Activated CD4-positive, alpha-beta T cell treated with anti-CD3 and anti-CD28 coated beads, Interleukin-2, amount 10 ng/mL, durations not matched to agents 7 days and 5 days (primary cell): ENCODE data around the gene AMZ2. TPM values are rescaled to one million over a fixed set of nuclear protein-coding genes. Genes with fewer than 3 reads are reported as not detected.
"Not testable (repeated sequence)": the region's sequence is repeated elsewhere in the genome, so short reads cannot be mapped to it uniquely, and the experiment has no call there.

Experiments used
- CTCF ChIA-PET: fragments of 350-600 bp; sonication (Branson Sonifier 250); formaldehyde crosslinking; loops from one replicate; lab custom pipeline; 2021; ENCODE audit warnings: antibody characterized with exemption; lab: Charles Lee
- POLR2A ChIA-PET: fragments of 350-600 bp; sonication (Branson Sonifier 250); formaldehyde crosslinking; loops from one replicate; lab custom pipeline; 2021; ENCODE audit warnings: antibody characterized with exemption; lab: Charles Lee
- DNase-seq: peaks from one replicate; pipeline ENCODE4 v3.0.0-alpha.2; 2020
- H3K27ac Mint-ChIP-seq: one replicate; pipeline ENCODE4 v1.8.0; 2021; ENCODE audit warnings: mild to moderate bottlenecking, moderate library complexity, mixed read lengths
- H3K27me3 Mint-ChIP-seq: one replicate; pipeline ENCODE4 v1.8.0; 2021; ENCODE audit warnings: mixed read lengths
- H3K36me3 Mint-ChIP-seq: one replicate; pipeline ENCODE4 v1.8.0; 2021; ENCODE audit warnings: low read depth, mixed read lengths
- H3K4me1 Mint-ChIP-seq: one replicate; pipeline ENCODE4 v1.8.0; 2021; ENCODE audit warnings: mixed read lengths
- H3K4me3 Mint-ChIP-seq: one replicate; pipeline ENCODE4 v1.8.0; 2021; ENCODE audit warnings: mild to moderate bottlenecking, moderate library complexity, mixed read lengths
- H3K9me3 Mint-ChIP-seq: one replicate; pipeline ENCODE4 v1.8.0; 2021; ENCODE audit warnings: mixed read lengths
- total RNA-seq, 2 experiments: library from RNA; stranded (reverse); gene quantifications; one replicate each; pipeline ENCODE4 v1.2.3, GENCODE V29; 2021

AMZ2 gene
- total RNA-seq, 2 experiments from 2014 or later, result 72.5 to 82.3 TPM

- H3K27ac Mint-ChIP-seq, result peak overlapping the region; percentile 98
- H3K4me3 Mint-ChIP-seq, result peak overlapping the region; percentile 70
- no peaks in the 10 kb centered on the region for H3K9me3 Mint-ChIP-seq
- H3K36me3 Mint-ChIP-seq, result peaks cover 18% of the 10 kb centered on the region
- peaks cover 59% of the 10 kb centered on the region for H3K4me1 Mint-ChIP-seq
- peak; percentile 58 for DNase-seq
- no peaks in the 10 kb centered on the region for H3K27me3 Mint-ChIP-seq
- ChIA-PET POLR2A (interaction anchor here (0.7 to 1.8 kb wide), 2 partner anchors 9 to 786 kb away, joined by 4 to 7 read pairs; partner anchors contain the start of gene AMZ2), CTCF (interaction anchor here (1.1 to 2.8 kb wide), 2 partner anchors 11 to 33 kb away, joined by 3 to 10 read pairs; no protein-coding TSS in a partner anchor)
These were observed 9.0 kb upstream of the AMZ2 start for GRCh38 chr17:68238871-68239253.

DNA sequence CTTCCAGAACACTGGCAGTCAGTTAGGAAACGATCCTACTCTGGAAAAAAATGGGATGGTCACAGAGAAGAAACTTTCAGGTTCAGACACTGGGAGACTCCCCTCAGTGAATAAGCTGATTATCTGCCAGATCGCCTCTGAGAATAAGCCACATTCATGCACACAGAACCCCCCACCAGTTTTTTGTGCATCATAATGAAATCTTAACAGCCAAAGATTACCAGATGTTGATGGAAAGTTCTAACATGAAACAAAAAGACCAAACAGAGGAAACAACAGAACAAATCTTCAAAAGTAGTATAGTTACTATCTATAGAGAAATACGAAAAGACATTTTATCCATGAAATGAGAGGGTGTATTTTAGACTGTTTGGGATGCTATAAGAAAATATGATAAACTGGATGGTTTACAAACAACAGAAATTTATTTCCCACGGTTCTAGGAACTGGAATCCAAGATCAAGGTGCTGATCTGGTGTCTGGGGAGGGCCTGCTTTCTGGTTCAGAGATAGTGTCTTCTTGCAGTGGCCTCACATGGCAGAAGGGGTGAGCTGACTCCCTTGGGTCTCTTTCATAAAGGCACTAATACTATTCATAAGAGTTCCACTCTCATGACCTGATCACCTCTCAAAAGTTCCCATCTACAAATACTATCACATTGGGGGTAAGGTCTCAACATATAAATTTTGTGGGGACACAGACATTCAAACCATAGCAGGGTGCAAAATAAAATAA is 8.0 kb upstream of the AMZ2 start:
- POLR2A ChIA-PET, result no interaction called here
- H3K36me3 Mint-ChIP-seq, result peaks cover 18% of the 10 kb centered on the region

GRCh38 chr17:68246271-68247028 is 1.4 kb upstream of the AMZ2 start:
- Mint-ChIP-seq H3K27ac (peak overlapping the region; percentile 87), H3K9me3 (no peaks in the 10 kb centered on the region), H3K36me3 (peaks cover 22% of the 10 kb centered on the region), H3K27me3 (no peaks in the 10 kb centered on the region), H3K4me3 (peak overlapping the region; percentile 91), H3K4me1 (peaks cover 41% of the 10 kb centered on the region)
- POLR2A ChIA-PET, result interaction anchor here (1.4 kb wide), 1 partner anchor 8 kb away, joined by 7 read pairs; no protein-coding TSS in a partner anchor
- no peak for DNase-seq
- CTCF ChIA-PET, result interaction anchor here (0.8 to 3.5 kb wide), 6 partner anchors 9 to 256 kb away, joined by 3 to 23 read pairs (median 4); no protein-coding TSS in a partner anchor

More for the DNA sequence above, 8.0 kb upstream of the AMZ2 start:
- Mint-ChIP-seq H3K4me1 (peaks cover 58% of the 10 kb centered on the region), H3K9me3 (no peaks in the 10 kb centered on the region), H3K27me3 (no peaks in the 10 kb centered on the region), H3K4me3 (peak overlapping the region; percentile 70), H3K27ac (peak overlapping the region; percentile 98)
- DNase-seq, result no peak
- CTCF ChIA-PET, result interaction anchor here (1.1 kb wide), 1 partner anchor 10 kb away, joined by 3 read pairs; no protein-coding TSS in a partner anchor

DNA sequence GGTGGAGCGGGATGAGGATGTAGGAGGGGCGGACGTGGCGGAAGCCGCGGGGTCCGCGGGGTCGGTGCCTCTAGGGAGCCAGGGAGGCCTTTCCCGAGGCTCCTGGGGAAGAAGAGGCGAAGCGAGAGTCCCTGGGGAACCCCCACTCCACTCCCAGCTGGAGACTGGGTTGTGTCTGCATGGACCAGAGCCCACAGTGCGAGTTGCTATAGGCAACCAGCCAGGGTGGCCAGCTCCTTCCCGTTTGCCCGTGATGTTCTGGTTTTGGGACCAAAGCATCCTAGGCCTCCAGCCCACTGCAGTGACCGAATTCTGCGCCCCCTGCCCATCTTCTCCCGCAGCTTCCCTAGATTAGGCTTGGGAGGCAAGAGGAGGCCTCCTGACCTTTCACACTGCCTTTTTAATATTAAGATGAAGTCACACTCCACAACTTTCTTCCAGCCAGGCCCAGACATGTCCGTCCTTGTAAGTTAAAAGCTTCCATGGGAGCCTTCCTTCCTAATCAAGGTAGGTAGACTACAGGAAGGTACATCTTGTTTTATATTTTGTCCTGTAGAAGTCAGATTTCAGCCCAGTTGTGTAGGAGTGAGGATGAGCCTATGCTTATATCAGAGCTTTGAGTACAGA is 469 bp downstream of the AMZ2 start:
- H3K4me1 Mint-ChIP-seq, result peaks cover 48% of the 10 kb centered on the region
- CTCF ChIA-PET, result interaction anchor here (0.6 to 3.5 kb wide), 11 partner anchors 11 to 214 kb away, joined by 3 to 23 read pairs (median 4); no protein-coding TSS in a partner anchor
- H3K36me3 Mint-ChIP-seq, result peaks cover 37% of the 10 kb centered on the region
- no peaks in the 10 kb centered on the region for H3K27me3 Mint-ChIP-seq
- H3K4me3 Mint-ChIP-seq, result peak overlapping the region; percentile 91
- POLR2A ChIA-PET, result interaction anchor here (0.8 to 1.4 kb wide), 2 partner anchors 10 to 42 kb away, joined by 4 to 7 read pairs; no protein-coding TSS in a partner anchor
- DNase-seq, result peak; percentile 59
- no peaks in the 10 kb centered on the region for H3K9me3 Mint-ChIP-seq
- peak overlapping the region; percentile 87 for H3K27ac Mint-ChIP-seq

- H3K36me3 Mint-ChIP-seq, result peaks cover 41% of the 10 kb centered on the region
- peaks cover 51% of the 10 kb centered on the region for H3K4me1 Mint-ChIP-seq
- H3K9me3 Mint-ChIP-seq, result no peaks in the 10 kb centered on the region
- ChIA-PET CTCF (interaction anchor here (0.6 to 3.5 kb wide), 10 partner anchors 10 to 428 kb away, joined by 3 to 23 read pairs (median 3); no protein-coding TSS in a partner anchor), POLR2A (interaction anchor here (0.8 kb wide), 1 partner anchor 43 kb away, joined by 4 read pairs; no protein-coding TSS in a partner anchor)
- no peaks in the 10 kb centered on the region for H3K27me3 Mint-ChIP-seq
- no peak for DNase-seq
- H3K4me3 Mint-ChIP-seq, result peak overlapping the region; percentile 91
- peak overlapping the region; percentile 87 for H3K27ac Mint-ChIP-seq
These were observed 1.0 kb downstream of the AMZ2 start for GRCh38 chr17:68248891-68249290.

DNA sequence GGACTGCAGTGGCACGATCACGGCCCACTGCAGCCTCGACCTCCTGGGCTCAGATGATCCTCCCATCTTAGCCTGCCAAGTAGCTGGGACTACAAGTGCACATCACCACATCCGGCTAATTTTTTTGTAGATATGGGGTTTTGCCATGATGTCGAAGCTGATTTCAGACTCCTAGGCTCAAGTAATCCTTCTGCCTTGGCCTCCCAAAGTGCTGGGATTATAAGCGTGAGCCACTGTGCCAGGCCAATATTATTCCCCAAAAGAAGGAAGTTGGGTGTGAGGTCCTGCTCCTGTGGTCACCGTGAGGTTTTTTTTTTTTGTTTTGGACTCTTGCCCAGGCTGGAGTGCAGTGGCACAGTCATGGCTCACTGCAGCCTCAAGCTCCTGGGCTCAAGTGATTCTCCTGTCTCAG is 1.5 kb downstream of the AMZ2 start:
- no peaks in the 10 kb centered on the region for H3K27me3 Mint-ChIP-seq
- ChIA-PET POLR2A (interaction anchor here (0.5 to 0.8 kb wide), 2 partner anchors 44 to 830 kb away, joined by 4 to 6 read pairs; no protein-coding TSS in a partner anchor), CTCF (interaction anchor here (0.5 to 3.5 kb wide), 9 partner anchors 10 to 429 kb away, joined by 3 to 23 read pairs (median 3); no protein-coding TSS in a partner anchor)
- peak overlapping the region; percentile 91 for H3K4me3 Mint-ChIP-seq
- peaks cover 55% of the 10 kb centered on the region for H3K4me1 Mint-ChIP-seq
- peak overlapping the region; percentile 87 for H3K27ac Mint-ChIP-seq
- peak; percentile 16 for DNase-seq
- no peaks in the 10 kb centered on the region for H3K9me3 Mint-ChIP-seq
- peaks cover 45% of the 10 kb centered on the region for H3K36me3 Mint-ChIP-seq

- POLR2A ChIA-PET, H3K9me3 Mint-ChIP-seq: not testable (repeated sequence)
- peaks cover 70% of the 10 kb centered on the region for H3K36me3 Mint-ChIP-seq
These were observed 5.6 kb downstream of the AMZ2 start for GRCh38 chr17:68253426-68253825.

GRCh38 chr17:68255151-68255550 is 7.3 kb downstream of the AMZ2 start:
- Mint-ChIP-seq H3K36me3 (peaks cover 65% of the 10 kb centered on the region), H3K27me3 (no peaks in the 10 kb centered on the region), H3K4me1 (peaks cover 76% of the 10 kb centered on the region), H3K27ac (peak overlapping the region; percentile 5), H3K9me3 (no peaks in the 10 kb centered on the region), H3K4me3 (no peak overlapping the region)
- POLR2A ChIA-PET, result interaction anchor here (0.6 kb wide), 1 partner anchor 228 kb away, joined by 3 read pairs; no protein-coding TSS in a partner anchor
- no peak for DNase-seq
- CTCF ChIA-PET, result interaction anchor here (0.6 to 1.6 kb wide), 2 partner anchors 10 to 17 kb away, joined by 3 to 5 read pairs; no protein-coding TSS in a partner anchor

More at GRCh38 chr17:68253426-68253825, 5.6 kb downstream of the AMZ2 start:
- DNase-seq, H3K4me3 Mint-ChIP-seq, H3K27me3 Mint-ChIP-seq: not testable (repeated sequence)
- CTCF ChIA-PET, result interaction anchor here (1.1 kb wide), 1 partner anchor 12 kb away, joined by 3 read pairs; no protein-coding TSS in a partner anchor
- Mint-ChIP-seq H3K27ac (peak overlapping the region; percentile 70), H3K4me1 (peaks cover 79% of the 10 kb centered on the region)

GRCh38 chr17:68255731-68256538 is 8.1 kb downstream of the AMZ2 start:
- no peak for DNase-seq
- ChIA-PET CTCF (interaction anchor here (0.6 kb wide), 1 partner anchor 11 kb away, joined by 5 read pairs; no protein-coding TSS in a partner anchor), POLR2A (interaction anchor here (0.6 kb wide), 1 partner anchor 227 kb away, joined by 3 read pairs; no protein-coding TSS in a partner anchor)
- Mint-ChIP-seq H3K4me1 (peaks cover 76% of the 10 kb centered on the region), H3K9me3 (no peaks in the 10 kb centered on the region), H3K4me3 (peak overlapping the region; percentile 32), H3K27me3 (no peaks in the 10 kb centered on the region), H3K36me3 (peaks cover 59% of the 10 kb centered on the region), H3K27ac (peak overlapping the region; percentile 79)

GRCh38 chr17:68256701-68257100 is 8.9 kb downstream of the AMZ2 start:
- CTCF ChIA-PET, DNase-seq, H3K27me3 Mint-ChIP-seq, H3K4me3 Mint-ChIP-seq, POLR2A ChIA-PET, H3K9me3 Mint-ChIP-seq: not testable (repeated sequence)
- peaks cover 55% of the 10 kb centered on the region for H3K36me3 Mint-ChIP-seq
- peak overlapping the region; percentile 71 for H3K27ac Mint-ChIP-seq
- peaks cover 81% of the 10 kb centered on the region for H3K4me1 Mint-ChIP-seq

DNA sequence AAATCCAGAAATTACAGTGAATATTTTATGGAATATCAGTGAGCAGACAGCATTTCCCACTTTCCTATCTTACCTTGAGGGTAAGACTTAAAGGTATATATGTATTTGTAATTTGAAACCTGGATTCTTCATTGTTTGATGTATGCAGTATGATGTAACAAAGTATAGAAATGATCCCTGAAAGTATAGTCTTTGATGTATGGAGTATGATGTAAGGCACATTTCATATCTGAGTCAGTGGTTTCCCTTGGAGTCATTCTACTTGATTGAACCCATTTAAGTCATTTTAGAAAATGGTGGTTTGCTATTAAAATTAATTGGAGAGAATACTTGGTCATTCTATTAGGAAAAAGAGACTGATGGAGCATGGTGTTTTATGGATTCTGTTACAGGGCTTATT is 10.1 kb downstream of the AMZ2 start:
- Mint-ChIP-seq H3K4me3 (no peak overlapping the region), H3K27me3 (no peaks in the 10 kb centered on the region), H3K4me1 (peaks cover 85% of the 10 kb centered on the region), H3K36me3 (peaks cover 48% of the 10 kb centered on the region), H3K27ac (peak overlapping the region; percentile 75), H3K9me3 (no peaks in the 10 kb centered on the region)
- ChIA-PET CTCF (no interaction called here), POLR2A (no interaction called here)
- DNase-seq, result no peak
